Measurements from ENCODE around the gene ACOXL. TPM values are rescaled to one million over a fixed set of nuclear protein-coding genes. Genes with fewer than 3 reads are reported as not detected.

Gene ACOXL
- total and polyA plus RNA-seq, 2 of the 8 experiments (the other 6 are each of a cell fraction or from before 2014, with no cell fraction given) = 11.4 to 20.6 TPM

DNA sequence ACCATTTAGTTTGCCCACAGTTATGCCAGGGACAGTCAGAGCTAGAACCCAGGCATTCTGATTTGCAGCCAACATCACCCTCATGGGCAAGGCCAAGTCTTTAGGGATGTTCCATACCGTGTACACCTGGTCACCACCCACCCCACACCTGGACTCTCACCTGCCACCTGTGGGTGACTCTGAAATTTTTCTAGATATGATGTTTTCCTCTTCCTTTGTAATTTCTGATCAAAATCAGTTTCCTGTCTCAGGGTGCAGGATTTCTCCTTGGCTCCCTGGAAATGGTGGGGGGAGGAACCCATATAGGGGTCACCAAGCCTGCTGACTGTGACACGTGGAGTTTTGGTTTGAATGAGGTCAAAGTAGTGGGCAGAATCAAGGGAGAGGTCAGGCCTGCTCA lies 138.2 kb downstream of the ACOXL start:
- no peak for DNase-seq (ENCODE audit: low read depth in 1 of 2, low spot score in 2 of 2)
- H4K20me1 ChIP-seq (replicated peaks in 1 of 2; ENCODE audit: control insufficient read depth in 1 of 2, insufficient read depth in 2 of 2, low read length in 2 of 2) = no peaks in the 10 kb centered on the region
- no peak for FAIRE-seq
- no peak overlapping the region; the same call in 1 of the 2 replicates for H4K8ac ChIP-seq (ENCODE audit: extremely low read depth, insufficient read depth, low read length)
- no peak overlapping the region for H4K5ac ChIP-seq (ENCODE audit: insufficient read length, low read depth, low read length)
- H3K23me2 ChIP-seq (ENCODE audit: low read depth, low read length) = no peaks in the 10 kb centered on the region
- no peaks in the 10 kb centered on the region for H3K27me3 ChIP-seq (replicated peaks in 1 of 4; ENCODE audit: control insufficient read depth in 3 of 4, extremely low read depth in 1 of 4, insufficient read depth in 3 of 4, low read length in 3 of 4)
- H3K27ac ChIP-seq (ENCODE audit: low read depth, low read length) = no peak overlapping the region
- H2BK120ac ChIP-seq (replicated peaks; ENCODE audit: low read depth, low read length) = no peak overlapping the region
- H3K4me1 ChIP-seq (replicated peaks in 1 of 4; ENCODE audit: control insufficient read depth in 3 of 4, insufficient read depth in 4 of 4, low read length in 3 of 4) = peaks cover 0 to 20% (median 3%) of the 10 kb centered on the region in 4 experiments; a peak in 5 of 7 replicates
- no peak overlapping the region for H3K56ac ChIP-seq (replicated peaks; ENCODE audit: insufficient read length, low read depth, low read length)
- POLR2A ChIA-PET (ENCODE audit: partially characterized antibody) = no interaction called here
- no peak for TF ChIP-seq CREB1 (IDR thresholded peaks at IDR 0.05)
- H2BK20ac ChIP-seq (ENCODE audit: low read length) = no peak overlapping the region
- 0 out of 8 replicates have a peak, but pooled peaks cover 0 to 2% (median 0%) of the 10 kb centered on the region in 4 experiments for H3K36me3 ChIP-seq (ENCODE audit: control insufficient read depth in 2 of 4, insufficient read depth in 4 of 4, low read length in 3 of 4)
- 47% methylated on average over 2 of the region's 2 CpGs; no CpG with 5 or more reads in 1 of the 2 experiments for WGBS, 2 experiments (ENCODE audit: extremely low coverage in 1 of 2, insufficient coverage in 1 of 2, insufficient read length in 1 of 2, insufficient replicate concordance in 2 of 2, low coverage in 1 of 2, low lambda C conversion rate in 2 of 2, missing lambda C conversion rate in 1 of 2)
- peaks cover 2% of the 10 kb centered on the region; the same call in 1 of the 2 replicates for H3K79me1 ChIP-seq (ENCODE audit: low read depth, low read length)
- H2BK12ac ChIP-seq (ENCODE audit: low read depth, low read length) = no peak overlapping the region
- H3K4me2 ChIP-seq (ENCODE audit: insufficient read depth in 1 of 2, low read depth in 2 of 2, low read length in 2 of 2) = no peak overlapping the region
- CTCF ChIA-PET (ENCODE audit: partially characterized antibody) = no interaction called here
- H2AFZ ChIP-seq (ENCODE audit: low read length) = no peak overlapping the region
- H3K4ac ChIP-seq (replicated peaks; ENCODE audit: insufficient read length, low read depth, low read length) = no peak overlapping the region
- no peak overlapping the region for H3K18ac ChIP-seq (ENCODE audit: extremely low read depth, low read length)
- no peaks in the 10 kb centered on the region for H3K79me2 ChIP-seq (ENCODE audit: control insufficient read depth in 1 of 2, insufficient read depth in 2 of 2, low read length in 2 of 2)
- H3K9ac ChIP-seq (replicated peaks in 1 of 4; ENCODE audit: extremely low read depth in 1 of 4, low read depth in 3 of 4, low read length in 3 of 4) = no peak overlapping the region
- H3K9me3 ChIP-seq (ENCODE audit: insufficient read depth in 2 of 2, low read depth in 1 of 2, low read length in 1 of 2) = no peaks in the 10 kb centered on the region
- H2BK5ac ChIP-seq (ENCODE audit: low read depth, low read length) = no peak overlapping the region
- no peak overlapping the region for H3K23ac ChIP-seq (ENCODE audit: insufficient read length)
- H3K14ac ChIP-seq (ENCODE audit: insufficient read length) = no peak overlapping the region
- H2BK15ac ChIP-seq (ENCODE audit: low read length) = no peak overlapping the region
- no peak overlapping the region for H4K91ac ChIP-seq (replicated peaks; ENCODE audit: insufficient read length, low read length)
- no peak overlapping the region for H2AK5ac ChIP-seq (ENCODE audit: low read depth, low read length)
- no peak overlapping the region for H3K4me3 ChIP-seq (ENCODE audit: extremely low read depth in 1 of 4, insufficient read depth in 2 of 4, low read depth in 3 of 4, low read length in 4 of 4)
